ENCODE results near the gene TSPAN17.

DNA sequence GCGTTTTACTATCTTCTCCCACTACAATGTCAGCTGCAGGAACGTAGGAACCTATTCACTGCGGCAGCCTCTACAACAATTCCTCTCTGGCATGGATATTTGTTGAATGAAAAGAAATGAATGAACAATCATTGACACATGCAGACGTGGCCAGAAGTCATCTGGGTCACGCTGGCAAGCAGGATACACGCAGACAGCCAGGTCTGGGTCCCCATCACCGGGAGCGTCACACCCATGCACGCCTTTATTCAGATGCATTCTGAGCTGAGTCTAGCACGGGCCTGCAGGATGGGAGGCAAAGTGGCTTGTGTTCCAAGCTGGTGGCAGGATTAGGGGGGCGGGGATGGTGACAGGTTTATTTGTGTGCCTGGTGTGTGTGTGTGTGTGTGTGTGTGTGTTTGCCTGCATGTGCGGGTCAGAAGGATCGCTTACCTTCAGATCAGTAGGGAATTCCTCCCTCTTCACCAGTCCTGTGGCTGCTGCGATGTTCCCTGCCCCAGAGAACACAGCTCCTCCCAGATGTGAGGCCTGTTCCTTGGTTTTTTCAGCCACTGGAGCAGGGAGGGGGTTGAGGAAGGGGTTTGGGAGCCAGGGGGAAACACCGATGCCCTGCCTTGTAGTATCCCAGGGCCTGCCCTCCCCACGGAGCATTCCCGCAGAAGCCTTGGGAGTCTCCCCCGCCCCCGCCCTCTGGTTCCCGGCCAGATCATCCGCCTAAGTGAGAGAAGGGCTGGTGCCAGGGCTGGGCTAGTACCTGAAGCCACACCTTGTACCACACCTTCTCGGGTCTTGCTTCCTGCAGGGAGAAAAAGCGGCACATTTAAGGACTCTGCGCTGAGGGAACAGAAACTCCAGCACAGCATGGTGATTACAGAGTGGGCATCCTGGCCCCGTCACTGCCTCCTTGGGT is 21.1 kb upstream of the TSPAN17 start:
- TF ChIP-seq, protein P1, sequence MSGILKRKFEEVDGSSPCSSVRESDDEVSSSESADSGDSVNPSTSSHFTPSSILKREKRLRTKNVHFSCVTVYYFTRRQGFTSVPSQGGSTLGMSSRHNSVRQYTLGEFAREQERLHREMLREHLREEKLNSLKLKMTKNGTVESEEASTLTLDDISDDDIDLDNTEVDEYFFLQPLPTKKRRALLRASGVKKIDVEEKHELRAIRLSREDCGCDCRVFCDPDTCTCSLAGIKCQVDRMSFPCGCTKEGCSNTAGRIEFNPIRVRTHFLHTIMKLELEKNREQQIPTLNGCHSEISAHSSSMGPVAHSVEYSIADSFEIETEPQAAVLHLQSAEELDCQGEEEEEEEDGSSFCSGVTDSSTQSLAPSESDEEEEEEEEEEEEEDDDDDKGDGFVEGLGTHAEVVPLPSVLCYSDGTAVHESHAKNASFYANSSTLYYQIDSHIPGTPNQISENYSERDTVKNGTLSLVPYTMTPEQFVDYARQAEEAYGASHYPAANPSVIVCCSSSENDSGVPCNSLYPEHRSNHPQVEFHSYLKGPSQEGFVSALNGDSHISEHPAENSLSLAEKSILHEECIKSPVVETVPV (CRISPR knock-in tag; IDR thresholded peaks at IDR 0.05), result no peak
- TF ChIP-seq, protein P2, sequence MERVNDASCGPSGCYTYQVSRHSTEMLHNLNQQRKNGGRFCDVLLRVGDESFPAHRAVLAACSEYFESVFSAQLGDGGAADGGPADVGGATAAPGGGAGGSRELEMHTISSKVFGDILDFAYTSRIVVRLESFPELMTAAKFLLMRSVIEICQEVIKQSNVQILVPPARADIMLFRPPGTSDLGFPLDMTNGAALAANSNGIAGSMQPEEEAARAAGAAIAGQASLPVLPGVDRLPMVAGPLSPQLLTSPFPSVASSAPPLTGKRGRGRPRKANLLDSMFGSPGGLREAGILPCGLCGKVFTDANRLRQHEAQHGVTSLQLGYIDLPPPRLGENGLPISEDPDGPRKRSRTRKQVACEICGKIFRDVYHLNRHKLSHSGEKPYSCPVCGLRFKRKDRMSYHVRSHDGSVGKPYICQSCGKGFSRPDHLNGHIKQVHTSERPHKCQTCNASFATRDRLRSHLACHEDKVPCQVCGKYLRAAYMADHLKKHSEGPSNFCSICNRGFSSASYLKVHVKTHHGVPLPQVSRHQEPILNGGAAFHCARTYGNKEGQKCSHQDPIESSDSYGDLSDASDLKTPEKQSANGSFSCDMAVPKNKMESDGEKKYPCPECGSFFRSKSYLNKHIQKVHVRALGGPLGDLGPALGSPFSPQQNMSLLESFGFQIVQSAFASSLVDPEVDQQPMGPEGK (CRISPR knock-in tag; IDR thresholded peaks at IDR 0.05; ENCODE audit: borderline replicate concordance), result no peak
- TF ChIP-seq TCF4 (CRISPR knock-in tag; IDR thresholded peaks at IDR 0.05; ENCODE audit: borderline replicate concordance), result no peak
- no peak for TF ChIP-seq ZFP3 (CRISPR knock-in tag; IDR thresholded peaks at IDR 0.05)
- no peak for TF ChIP-seq ARNTL (CRISPR knock-in tag; IDR thresholded peaks at IDR 0.05; ENCODE audit: borderline replicate concordance, low read depth)
- no peak for TF ChIP-seq BACH2 (CRISPR knock-in tag; IDR thresholded peaks at IDR 0.05; ENCODE audit: borderline replicate concordance)
- TF ChIP-seq OSR1 (CRISPR knock-in tag; IDR thresholded peaks at IDR 0.05), result no peak
- TF ChIP-seq ZFP30 (CRISPR knock-in tag; IDR thresholded peaks at IDR 0.05), result no peak
- TF ChIP-seq, protein P3, sequence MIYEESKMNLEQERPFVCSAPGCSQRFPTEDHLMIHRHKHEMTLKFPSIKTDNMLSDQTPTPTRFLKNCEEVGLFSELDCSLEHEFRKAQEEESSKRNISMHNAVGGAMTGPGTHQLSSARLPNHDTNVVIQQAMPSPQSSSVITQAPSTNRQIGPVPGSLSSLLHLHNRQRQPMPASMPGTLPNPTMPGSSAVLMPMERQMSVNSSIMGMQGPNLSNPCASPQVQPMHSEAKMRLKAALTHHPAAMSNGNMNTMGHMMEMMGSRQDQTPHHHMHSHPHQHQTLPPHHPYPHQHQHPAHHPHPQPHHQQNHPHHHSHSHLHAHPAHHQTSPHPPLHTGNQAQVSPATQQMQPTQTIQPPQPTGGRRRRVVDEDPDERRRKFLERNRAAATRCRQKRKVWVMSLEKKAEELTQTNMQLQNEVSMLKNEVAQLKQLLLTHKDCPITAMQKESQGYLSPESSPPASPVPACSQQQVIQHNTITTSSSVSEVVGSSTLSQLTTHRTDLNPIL (CRISPR knock-in tag; IDR thresholded peaks at IDR 0.05; ENCODE audit: low read depth), result no peak
- TF ChIP-seq, protein P4, sequence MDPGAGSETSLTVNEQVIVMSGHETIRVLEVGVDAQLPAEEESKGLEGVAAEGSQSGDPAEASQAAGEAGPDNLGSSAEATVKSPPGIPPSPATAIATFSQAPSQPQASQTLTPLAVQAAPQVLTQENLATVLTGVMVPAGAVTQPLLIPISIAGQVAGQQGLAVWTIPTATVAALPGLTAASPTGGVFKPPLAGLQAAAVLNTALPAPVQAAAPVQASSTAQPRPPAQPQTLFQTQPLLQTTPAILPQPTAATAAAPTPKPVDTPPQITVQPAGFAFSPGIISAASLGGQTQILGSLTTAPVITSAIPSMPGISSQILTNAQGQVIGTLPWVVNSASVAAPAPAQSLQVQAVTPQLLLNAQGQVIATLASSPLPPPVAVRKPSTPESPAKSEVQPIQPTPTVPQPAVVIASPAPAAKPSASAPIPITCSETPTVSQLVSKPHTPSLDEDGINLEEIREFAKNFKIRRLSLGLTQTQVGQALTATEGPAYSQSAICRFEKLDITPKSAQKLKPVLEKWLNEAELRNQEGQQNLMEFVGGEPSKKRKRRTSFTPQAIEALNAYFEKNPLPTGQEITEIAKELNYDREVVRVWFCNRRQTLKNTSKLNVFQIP (CRISPR knock-in tag; IDR thresholded peaks at IDR 0.05; ENCODE audit: borderline replicate concordance, low read depth), result no peak

All from SK-N-SH treated with all-trans-retinoic acid at 6 μM for 48 hours (cell line).